ENCODE results near the gene TCERG1.
A peak's percentile ranks its signal among the peaks of the same experiment; 100 is the strongest.

Gene TCERG1

GRCh38 chr5:146446861-146447733 is at the start of gene TCERG1:
TCERG1 (plus strand) TSS chr5:146447333; CDS start chr5:146447350, 17 bp downstream.
- peak; percentile 91 for DNase-seq (ENCODE audit: low read depth)

- no peak for DNase-seq (ENCODE audit: low read depth)
These were observed 48.3 kb upstream of the TCERG1 start for GRCh38 chr5:146398826-146399225.

- DNase-seq (ENCODE audit: low read depth) = no peak
These were observed 47.7 kb upstream of the TCERG1 start for GRCh38 chr5:146399481-146399880.

GRCh38 chr5:146400201-146400600 is 46.9 kb upstream of the TCERG1 start:
- DNase-seq (ENCODE audit: low read depth) = no peak

GRCh38 chr5:146401021-146401420 is 46.1 kb upstream of the TCERG1 start:
- DNase-seq (ENCODE audit: low read depth) = no peak

GRCh38 chr5:146402949-146403348 is 44.2 kb upstream of the TCERG1 start:
- DNase-seq (ENCODE audit: low read depth) = no peak

- DNase-seq (ENCODE audit: low read depth) = no peak
These were observed 38.0 kb upstream of the TCERG1 start for GRCh38 chr5:146409054-146409671.

GRCh38 chr5:146410272-146410671 is 36.9 kb upstream of the TCERG1 start:
- DNase-seq (ENCODE audit: low read depth) = no peak

GRCh38 chr5:146419696-146420095 is 27.4 kb upstream of the TCERG1 start:
- no peak for DNase-seq (ENCODE audit: low read depth)

GRCh38 chr5:146425023-146425422 is 22.1 kb upstream of the TCERG1 start:
- DNase-seq (ENCODE audit: low read depth) = no peak

- no peak for DNase-seq (ENCODE audit: low read depth)
These were observed 20.8 kb upstream of the TCERG1 start for GRCh38 chr5:146426305-146426704.

GRCh38 chr5:146426853-146427618 is 20.1 kb upstream of the TCERG1 start:
- DNase-seq (ENCODE audit: low read depth) = no peak

GRCh38 chr5:146427619-146427997 is 19.5 kb upstream of the TCERG1 start:
- no peak for DNase-seq (ENCODE audit: low read depth)

GRCh38 chr5:146428658-146429057 is 18.5 kb upstream of the TCERG1 start:
- no peak for DNase-seq (ENCODE audit: low read depth)

- DNase-seq (ENCODE audit: low read depth) = no peak
These were observed 6.8 kb upstream of the TCERG1 start for GRCh38 chr5:146440353-146440752.

GRCh38 chr5:146440870-146441495 is 6.2 kb upstream of the TCERG1 start:
- DNase-seq (ENCODE audit: low read depth) = no peak

- no peak for DNase-seq (ENCODE audit: low read depth)
These were observed 5.2 kb upstream of the TCERG1 start for GRCh38 chr5:146441896-146442295.

GRCh38 chr5:146447734-146448380 is 724 bp downstream of the TCERG1 start:
- no peak for DNase-seq (ENCODE audit: low read depth)

- DNase-seq (ENCODE audit: low read depth) = no peak
These were observed 1.8 kb downstream of the TCERG1 start for GRCh38 chr5:146448783-146449519.

GRCh38 chr5:146450002-146450401 is 2.9 kb downstream of the TCERG1 start:
- DNase-seq (ENCODE audit: low read depth) = no peak

- DNase-seq (ENCODE audit: low read depth) = no peak
These were observed 4.3 kb downstream of the TCERG1 start for GRCh38 chr5:146451411-146451810.

All from activated T-helper 1 cell treated with Interleukin-2 at 50 U/mL for 16 hours (primary cell).